Hippocampal formation (tissue), 2 donors: Measurements from ENCODE around the gene BZW2.

Source experiments
- DNase-seq, 2 donors: peaks; one replicate each; lab custom pipeline; 2025; lab: John Stamatoyannopoulos, UW

The BZW2 gene

GRCh38 chr7:16718111-16718656 lies 72.2 kb downstream of the BZW2 start:
- DNase-seq: no peak

GRCh38 chr7:16719699-16720098 lies 73.7 kb downstream of the BZW2 start:
- no peak for DNase-seq

- no peak for DNase-seq
Observed at GRCh38 chr7:16721541-16721940, 75.6 kb downstream of the BZW2 start.

- no peak for DNase-seq
Observed at GRCh38 chr7:16724344-16724743, 78.4 kb downstream of the BZW2 start.

GRCh38 chr7:16726189-16726588 lies 80.2 kb downstream of the BZW2 start:
- no peak for DNase-seq

- no peak for DNase-seq
Observed at GRCh38 chr7:16727736-16728135, 81.8 kb downstream of the BZW2 start.

- no peak for DNase-seq
Observed at GRCh38 chr7:16728811-16729210, 82.8 kb downstream of the BZW2 start.

- no peak for DNase-seq
Observed at GRCh38 chr7:16729541-16729940, 83.6 kb downstream of the BZW2 start.

- no peak for DNase-seq
Observed at GRCh38 chr7:16730937-16731336, 85.0 kb downstream of the BZW2 start.

GRCh38 chr7:16732828-16733227 lies 86.8 kb downstream of the BZW2 start:
- no peak for DNase-seq

GRCh38 chr7:16734148-16734726 lies 88.3 kb downstream of the BZW2 start:
- no peak for DNase-seq

GRCh38 chr7:16735020-16735419 lies 89.0 kb downstream of the BZW2 start:
- DNase-seq: no peak

- no peak for DNase-seq
Observed at GRCh38 chr7:16738011-16738688, 92.2 kb downstream of the BZW2 start.

- DNase-seq: no peak
Observed at GRCh38 chr7:16739863-16740622, 94.1 kb downstream of the BZW2 start.

GRCh38 chr7:16740623-16740953 lies 94.6 kb downstream of the BZW2 start:
- no peak for DNase-seq

GRCh38 chr7:16740996-16741395 lies 95.0 kb downstream of the BZW2 start:
- DNase-seq: no peak

- DNase-seq: no peak
Observed at GRCh38 chr7:16741676-16742075, 95.7 kb downstream of the BZW2 start.

- DNase-seq: no peak
Observed at GRCh38 chr7:16742547-16742946, 96.6 kb downstream of the BZW2 start.

- no peak for DNase-seq
Observed at GRCh38 chr7:16743236-16743635, 97.3 kb downstream of the BZW2 start.

GRCh38 chr7:16744518-16745250 lies 98.7 kb downstream of the BZW2 start:
- no peak for DNase-seq

GRCh38 chr7:16745645-16746044 lies 99.7 kb downstream of the BZW2 start:
- no peak for DNase-seq

- no peak for DNase-seq
Observed at GRCh38 chr7:16747102-16747501, 101.1 kb downstream of the BZW2 start.
